D721Med (cell line): ENCODE measurements around the gene MICAL3.

Experiments used
- DNase-seq: peaks from one replicate; pipeline ENCODE4 v3.0.0; 2011; ENCODE audit warnings: low spot score; ENCODE audit not compliant: insufficient read length
- FAIRE-seq: peaks from 2 replicates; lab custom pipeline; 2011; peaks lifted over from hg19 to GRCh38; lab: Jason Lieb, UNC
- TF ChIP-seq, protein P1 (sequence below): IDR thresholded peaks from 2 replicates; pipeline ENCODE4 v1.5.1; 2012; ENCODE audit warnings: mild to moderate bottlenecking, control low read depth; ENCODE audit not compliant: insufficient read depth; ENCODE audit errors: missing control alignments

Gene MICAL3

DNA sequence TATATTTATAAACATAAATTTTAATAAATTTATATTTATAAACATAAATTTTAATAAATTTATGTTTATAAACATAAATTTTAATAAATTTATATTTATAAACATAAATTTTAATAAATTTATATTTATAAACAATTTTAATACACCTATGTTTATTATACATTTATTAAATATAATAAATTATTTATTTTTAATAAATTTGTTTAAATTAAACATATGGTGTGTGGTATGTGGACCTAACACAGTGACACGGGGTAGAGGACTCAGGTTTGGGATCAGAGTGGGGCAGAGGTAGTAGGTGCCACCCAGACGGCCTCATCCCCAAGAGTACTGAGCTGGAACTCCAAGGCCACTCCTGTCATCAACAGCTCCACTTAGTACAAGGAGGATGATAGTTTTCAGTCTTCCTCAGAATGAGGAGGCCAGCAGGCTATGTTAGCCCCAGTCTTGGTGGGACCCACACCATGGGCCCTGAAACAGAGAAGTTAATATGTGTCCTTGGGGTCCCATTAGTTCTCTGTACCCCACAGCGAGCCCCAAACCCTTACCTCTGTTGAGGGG is 203.4 kb downstream of the MICAL3 start:
- FAIRE-seq = no peak
- TF ChIP-seq, protein P1, sequence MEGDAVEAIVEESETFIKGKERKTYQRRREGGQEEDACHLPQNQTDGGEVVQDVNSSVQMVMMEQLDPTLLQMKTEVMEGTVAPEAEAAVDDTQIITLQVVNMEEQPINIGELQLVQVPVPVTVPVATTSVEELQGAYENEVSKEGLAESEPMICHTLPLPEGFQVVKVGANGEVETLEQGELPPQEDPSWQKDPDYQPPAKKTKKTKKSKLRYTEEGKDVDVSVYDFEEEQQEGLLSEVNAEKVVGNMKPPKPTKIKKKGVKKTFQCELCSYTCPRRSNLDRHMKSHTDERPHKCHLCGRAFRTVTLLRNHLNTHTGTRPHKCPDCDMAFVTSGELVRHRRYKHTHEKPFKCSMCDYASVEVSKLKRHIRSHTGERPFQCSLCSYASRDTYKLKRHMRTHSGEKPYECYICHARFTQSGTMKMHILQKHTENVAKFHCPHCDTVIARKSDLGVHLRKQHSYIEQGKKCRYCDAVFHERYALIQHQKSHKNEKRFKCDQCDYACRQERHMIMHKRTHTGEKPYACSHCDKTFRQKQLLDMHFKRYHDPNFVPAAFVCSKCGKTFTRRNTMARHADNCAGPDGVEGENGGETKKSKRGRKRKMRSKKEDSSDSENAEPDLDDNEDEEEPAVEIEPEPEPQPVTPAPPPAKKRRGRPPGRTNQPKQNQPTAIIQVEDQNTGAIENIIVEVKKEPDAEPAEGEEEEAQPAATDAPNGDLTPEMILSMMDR = no peak

DNA sequence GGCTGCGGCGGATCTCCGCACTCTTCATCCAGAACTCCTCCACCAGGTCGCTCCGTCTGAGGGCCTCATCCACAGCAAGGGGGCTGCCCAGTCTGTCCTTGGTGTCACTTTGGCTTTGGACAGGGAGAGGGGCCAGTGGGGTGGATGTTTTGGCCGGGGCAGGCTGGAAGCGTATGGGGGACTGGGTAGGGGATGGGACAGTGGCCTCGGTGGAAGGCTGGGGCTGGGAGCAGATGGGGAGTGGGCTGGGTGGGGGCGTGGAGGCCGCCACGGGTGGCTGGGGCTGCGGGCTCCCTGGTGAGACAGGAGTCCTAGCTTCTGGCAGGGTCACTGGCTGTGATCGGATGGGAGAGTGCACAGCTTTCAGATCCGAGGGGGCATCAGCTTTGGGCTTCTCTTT is 205.7 kb downstream of the MICAL3 start:
- no peak for DNase-seq
- FAIRE-seq = no peak
- TF ChIP-seq, protein P1 = no peak

More for the DNA sequence above, 203.4 kb downstream of the MICAL3 start:
- no peak for DNase-seq

DNA sequence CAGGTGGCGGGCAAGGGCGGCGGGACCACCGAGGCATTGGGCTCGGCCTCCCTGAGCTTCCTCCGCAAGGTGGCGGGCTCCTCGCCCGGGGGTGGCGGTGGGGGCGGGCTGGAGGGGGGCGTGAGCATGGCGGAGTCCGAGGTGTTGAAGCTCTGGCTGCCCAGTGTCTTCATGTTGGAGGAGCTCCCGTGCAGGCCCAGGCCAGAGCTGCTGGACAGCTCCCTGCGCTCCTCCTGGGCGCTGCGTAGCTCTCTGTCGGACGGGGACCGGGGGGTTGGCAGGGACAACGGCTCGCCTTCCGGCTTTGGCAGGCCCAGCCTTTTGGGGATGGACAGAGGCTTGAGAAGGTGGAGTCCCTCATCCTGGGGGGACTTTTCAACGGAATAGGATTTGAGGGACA is 206.2 kb downstream of the MICAL3 start:
- DNase-seq (no peak), FAIRE-seq (no peak)
- TF ChIP-seq, protein P1 = no peak

DNA sequence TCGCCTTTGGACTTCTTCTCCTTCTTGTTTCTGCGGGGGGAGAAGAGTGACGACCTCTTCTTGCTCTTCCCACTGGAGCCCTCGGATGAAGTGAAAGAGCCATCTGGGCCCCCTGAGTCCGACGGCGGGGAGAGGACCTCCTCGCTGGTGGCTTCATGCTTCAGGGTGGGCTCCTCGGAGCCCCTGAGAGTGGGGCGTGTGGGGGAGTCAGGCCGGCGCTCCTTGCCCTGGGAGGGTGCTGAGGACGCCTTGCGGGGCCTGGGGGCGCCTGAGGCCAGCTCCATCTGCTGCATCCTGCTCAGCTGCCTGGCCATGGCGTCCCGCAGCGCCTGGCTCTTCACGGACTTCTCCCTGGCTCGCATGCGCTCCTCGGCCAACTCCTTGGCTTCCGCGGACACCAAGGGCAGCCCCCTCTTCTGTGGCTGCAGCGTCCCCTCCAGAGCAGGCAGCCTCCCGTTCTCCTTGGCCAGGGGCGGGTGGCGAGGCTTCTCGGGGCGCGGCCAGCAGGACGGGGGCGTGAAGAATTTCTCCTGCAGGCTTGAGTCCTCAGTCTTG is 206.8 kb downstream of the MICAL3 start:
- TF ChIP-seq, protein P1 = no peak

DNA sequence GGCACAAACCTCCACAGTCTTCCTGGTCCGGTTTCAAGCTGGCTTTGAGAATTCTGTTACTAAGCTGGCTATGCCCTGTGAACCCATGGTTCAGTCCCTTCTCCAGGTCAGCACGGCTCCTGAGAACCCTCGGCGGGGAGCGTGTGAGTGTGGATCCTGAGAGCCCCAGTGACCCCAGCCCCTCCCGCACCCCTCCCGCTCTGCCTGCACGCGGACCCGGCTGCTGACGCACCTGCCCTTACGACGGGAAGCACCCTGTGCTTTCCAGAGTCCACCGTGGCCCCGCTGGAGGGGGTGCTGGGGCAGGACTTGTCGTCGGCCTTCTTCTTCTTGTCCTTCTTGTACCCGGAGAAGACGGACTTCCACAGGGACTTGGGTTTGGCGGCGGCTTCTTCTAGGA is 207.3 kb downstream of the MICAL3 start:
- no peak for DNase-seq
- TF ChIP-seq, protein P1 = no peak
- FAIRE-seq = no peak

More for the DNA sequence above, 206.8 kb downstream of the MICAL3 start:
- FAIRE-seq (no peak), DNase-seq (no peak)

DNA sequence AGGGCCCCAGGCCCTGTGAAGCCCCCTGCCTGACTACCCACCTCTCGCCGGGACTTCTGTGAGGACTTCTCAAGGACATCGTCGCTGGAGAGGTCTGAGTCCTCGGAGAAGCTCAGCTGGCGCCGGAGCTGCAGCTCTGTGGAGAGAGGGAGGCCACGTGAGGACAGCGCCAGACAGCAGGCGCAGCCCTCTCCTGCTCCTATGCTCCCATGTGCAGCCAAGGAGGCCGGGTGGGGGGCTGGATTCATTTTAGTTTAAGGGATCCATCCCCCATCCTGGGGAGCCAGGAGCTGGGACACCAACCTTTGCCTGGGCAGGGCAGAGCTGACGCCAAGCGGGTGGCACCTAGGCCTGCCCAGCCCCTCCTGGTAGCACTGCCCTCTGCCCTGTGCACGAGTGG is 207.7 kb downstream of the MICAL3 start:
- TF ChIP-seq, protein P1 = no peak

DNA sequence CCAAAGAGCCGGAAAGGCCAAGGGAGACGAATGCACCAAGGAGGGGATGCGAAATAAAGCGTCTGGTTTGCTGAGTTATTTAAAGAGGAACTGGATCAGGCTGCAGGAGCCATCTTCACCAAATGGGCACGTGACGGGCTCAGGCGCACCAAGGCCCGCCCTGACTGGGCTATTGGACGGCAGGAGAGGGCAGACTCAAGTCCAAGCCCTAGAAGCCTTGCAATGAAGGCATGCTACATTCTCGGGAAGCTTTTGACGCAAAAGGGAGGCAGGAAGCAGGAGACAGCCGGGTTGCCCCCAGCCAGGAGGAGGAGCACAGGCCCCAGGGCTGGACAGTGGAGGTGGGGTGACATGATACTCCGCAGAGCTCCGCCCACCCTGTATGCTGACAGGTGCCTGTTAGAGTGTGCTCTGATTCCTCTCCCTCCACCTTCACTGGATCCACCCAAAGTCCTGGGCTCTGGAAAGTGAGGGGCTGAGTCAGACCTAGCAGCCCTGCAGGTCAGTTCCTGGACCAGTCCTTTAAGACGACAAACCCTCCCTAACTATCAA is 208.6 kb downstream of the MICAL3 start:
- TF ChIP-seq, protein P1 = no peak
- FAIRE-seq = no peak
- DNase-seq = no peak

More for the DNA sequence above, 207.7 kb downstream of the MICAL3 start:
- FAIRE-seq (no peak), DNase-seq (no peak)
